Hepatocyte (in vitro differentiated cells): ENCODE measurements around the gene ALDH5A1.

Experiments used
- EZH2 ChIP-seq: fragments of 200-600 bp; sonication (generic); IDR thresholded peaks from 2 replicates; pipeline ENCODE4 v1.6.1; 2016; ENCODE audit warnings: antibody characterized with exemption, mild to moderate bottlenecking, borderline replicate concordance
- TF ChIP-seq, protein P1 (sequence below): fragments of 200-600 bp; sonication (generic); IDR thresholded peaks from 2 replicates; pipeline ENCODE4 v1.5.1; 2016; ENCODE audit warnings: antibody characterized with exemption, mild to moderate bottlenecking; ENCODE audit not compliant: poor library complexity

DNA sequence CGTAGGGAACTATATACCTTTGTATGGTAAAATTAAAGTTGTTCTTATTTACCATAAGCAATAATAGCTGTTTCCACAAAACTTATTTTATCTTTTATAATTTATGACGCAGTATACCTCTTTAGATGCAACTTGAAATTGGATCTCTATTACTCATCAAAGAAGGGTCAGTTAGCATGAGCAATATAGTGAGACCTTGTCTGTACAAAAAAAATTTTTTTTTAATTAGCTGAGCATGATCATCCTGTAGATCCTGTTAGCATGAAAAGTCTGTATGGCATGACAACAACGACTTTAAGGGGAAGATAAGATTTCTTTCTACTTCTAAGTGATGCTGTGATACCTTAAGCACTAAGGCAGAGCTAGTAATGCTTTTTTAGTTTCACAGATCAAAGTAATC, 5.9 kb downstream of the ALDH5A1 start:
- TF ChIP-seq EZH2, result no peak
- TF ChIP-seq, protein P1, sequence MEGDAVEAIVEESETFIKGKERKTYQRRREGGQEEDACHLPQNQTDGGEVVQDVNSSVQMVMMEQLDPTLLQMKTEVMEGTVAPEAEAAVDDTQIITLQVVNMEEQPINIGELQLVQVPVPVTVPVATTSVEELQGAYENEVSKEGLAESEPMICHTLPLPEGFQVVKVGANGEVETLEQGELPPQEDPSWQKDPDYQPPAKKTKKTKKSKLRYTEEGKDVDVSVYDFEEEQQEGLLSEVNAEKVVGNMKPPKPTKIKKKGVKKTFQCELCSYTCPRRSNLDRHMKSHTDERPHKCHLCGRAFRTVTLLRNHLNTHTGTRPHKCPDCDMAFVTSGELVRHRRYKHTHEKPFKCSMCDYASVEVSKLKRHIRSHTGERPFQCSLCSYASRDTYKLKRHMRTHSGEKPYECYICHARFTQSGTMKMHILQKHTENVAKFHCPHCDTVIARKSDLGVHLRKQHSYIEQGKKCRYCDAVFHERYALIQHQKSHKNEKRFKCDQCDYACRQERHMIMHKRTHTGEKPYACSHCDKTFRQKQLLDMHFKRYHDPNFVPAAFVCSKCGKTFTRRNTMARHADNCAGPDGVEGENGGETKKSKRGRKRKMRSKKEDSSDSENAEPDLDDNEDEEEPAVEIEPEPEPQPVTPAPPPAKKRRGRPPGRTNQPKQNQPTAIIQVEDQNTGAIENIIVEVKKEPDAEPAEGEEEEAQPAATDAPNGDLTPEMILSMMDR, result no peak
